Measurements from ENCODE around the gene KIF9. TPM values are rescaled to one million over a fixed set of nuclear protein-coding genes. Genes with fewer than 3 reads are reported as not detected.

The KIF9 gene
- total RNA-seq, 1 experiment from 2014 or later: 8.9 TPM

DNA sequence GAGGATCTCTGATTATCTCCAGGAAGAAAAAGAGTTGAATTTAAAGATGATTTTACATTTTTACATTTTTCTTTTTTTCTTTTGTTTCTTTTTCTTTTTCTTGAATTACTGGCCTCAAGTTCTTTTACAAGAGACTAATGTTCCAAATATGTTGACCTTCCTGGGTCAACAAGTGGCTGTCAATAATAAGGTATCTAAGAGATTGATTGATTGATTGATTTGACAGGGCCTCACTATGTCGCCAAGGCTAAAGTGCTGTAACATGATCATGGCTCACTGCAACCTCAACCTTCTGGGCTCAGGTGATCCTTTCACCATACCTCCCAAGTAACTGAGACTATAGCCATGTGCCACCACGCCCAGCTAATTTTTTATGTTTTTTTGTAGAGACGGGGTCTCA, 44.6 kb downstream of the KIF9 start:
- TF ChIP-seq, protein P1, sequence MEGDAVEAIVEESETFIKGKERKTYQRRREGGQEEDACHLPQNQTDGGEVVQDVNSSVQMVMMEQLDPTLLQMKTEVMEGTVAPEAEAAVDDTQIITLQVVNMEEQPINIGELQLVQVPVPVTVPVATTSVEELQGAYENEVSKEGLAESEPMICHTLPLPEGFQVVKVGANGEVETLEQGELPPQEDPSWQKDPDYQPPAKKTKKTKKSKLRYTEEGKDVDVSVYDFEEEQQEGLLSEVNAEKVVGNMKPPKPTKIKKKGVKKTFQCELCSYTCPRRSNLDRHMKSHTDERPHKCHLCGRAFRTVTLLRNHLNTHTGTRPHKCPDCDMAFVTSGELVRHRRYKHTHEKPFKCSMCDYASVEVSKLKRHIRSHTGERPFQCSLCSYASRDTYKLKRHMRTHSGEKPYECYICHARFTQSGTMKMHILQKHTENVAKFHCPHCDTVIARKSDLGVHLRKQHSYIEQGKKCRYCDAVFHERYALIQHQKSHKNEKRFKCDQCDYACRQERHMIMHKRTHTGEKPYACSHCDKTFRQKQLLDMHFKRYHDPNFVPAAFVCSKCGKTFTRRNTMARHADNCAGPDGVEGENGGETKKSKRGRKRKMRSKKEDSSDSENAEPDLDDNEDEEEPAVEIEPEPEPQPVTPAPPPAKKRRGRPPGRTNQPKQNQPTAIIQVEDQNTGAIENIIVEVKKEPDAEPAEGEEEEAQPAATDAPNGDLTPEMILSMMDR (IDR thresholded peaks at IDR 0.05): no peak
- TF ChIP-seq SIN3A (IDR thresholded peaks at IDR 0.05; ENCODE audit: borderline replicate concordance, insufficient read depth, low read depth, low read length) (no peak), TCF7L2 (IDR thresholded peaks at IDR 0.05; ENCODE audit: low read depth, low read length) (no peak), POLR2AphosphoS5 (IDR thresholded peaks at IDR 0.05; ENCODE audit: low read depth, low read length) (no peak)
- TF ChIP-seq, protein P2, sequence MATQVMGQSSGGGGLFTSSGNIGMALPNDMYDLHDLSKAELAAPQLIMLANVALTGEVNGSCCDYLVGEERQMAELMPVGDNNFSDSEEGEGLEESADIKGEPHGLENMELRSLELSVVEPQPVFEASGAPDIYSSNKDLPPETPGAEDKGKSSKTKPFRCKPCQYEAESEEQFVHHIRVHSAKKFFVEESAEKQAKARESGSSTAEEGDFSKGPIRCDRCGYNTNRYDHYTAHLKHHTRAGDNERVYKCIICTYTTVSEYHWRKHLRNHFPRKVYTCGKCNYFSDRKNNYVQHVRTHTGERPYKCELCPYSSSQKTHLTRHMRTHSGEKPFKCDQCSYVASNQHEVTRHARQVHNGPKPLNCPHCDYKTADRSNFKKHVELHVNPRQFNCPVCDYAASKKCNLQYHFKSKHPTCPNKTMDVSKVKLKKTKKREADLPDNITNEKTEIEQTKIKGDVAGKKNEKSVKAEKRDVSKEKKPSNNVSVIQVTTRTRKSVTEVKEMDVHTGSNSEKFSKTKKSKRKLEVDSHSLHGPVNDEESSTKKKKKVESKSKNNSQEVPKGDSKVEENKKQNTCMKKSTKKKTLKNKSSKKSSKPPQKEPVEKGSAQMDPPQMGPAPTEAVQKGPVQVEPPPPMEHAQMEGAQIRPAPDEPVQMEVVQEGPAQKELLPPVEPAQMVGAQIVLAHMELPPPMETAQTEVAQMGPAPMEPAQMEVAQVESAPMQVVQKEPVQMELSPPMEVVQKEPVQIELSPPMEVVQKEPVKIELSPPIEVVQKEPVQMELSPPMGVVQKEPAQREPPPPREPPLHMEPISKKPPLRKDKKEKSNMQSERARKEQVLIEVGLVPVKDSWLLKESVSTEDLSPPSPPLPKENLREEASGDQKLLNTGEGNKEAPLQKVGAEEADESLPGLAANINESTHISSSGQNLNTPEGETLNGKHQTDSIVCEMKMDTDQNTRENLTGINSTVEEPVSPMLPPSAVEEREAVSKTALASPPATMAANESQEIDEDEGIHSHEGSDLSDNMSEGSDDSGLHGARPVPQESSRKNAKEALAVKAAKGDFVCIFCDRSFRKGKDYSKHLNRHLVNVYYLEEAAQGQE (IDR thresholded peaks at IDR 0.05; ENCODE audit: insufficient read depth in 1 of 2, low read depth in 2 of 2, low read length in 1 of 2): no peak
- no peaks in the 10 kb centered on the region for H3K36me3 ChIP-seq (ENCODE audit: control insufficient read depth, insufficient read depth, low read length)
- H3K4me1 ChIP-seq (ENCODE audit: control insufficient read depth, insufficient read depth, low read length): no peaks in the 10 kb centered on the region
- BruUV-seq (replicated peaks): no TSS peak
- ChIA-PET CTCF (no interaction called here), POLR2A (no interaction called here)
- DNase-seq (ENCODE audit: low read depth, low spot score) (no peak), ATAC-seq (no peak)
- H3K27me3 ChIP-seq (ENCODE audit: control insufficient read depth, insufficient read depth, low read length): no peaks in the 10 kb centered on the region
- H3K9me3 ChIP-seq (ENCODE audit: control insufficient read depth, insufficient read depth, low read depth, low read length): no peaks in the 10 kb centered on the region
- intact Hi-C loops (cut with micrococcal nuclease; ENCODE audit: unreplicated experiment) (no loop called here), in situ Hi-C loops (cut with HindIII; ENCODE audit: low pct_unique_long_range_greater_than_20kb, low sequenced_read_pairs) (no loop called here)
- no peak overlapping the region for H3K27ac ChIP-seq (ENCODE audit: low read length)
- H3K4me3 ChIP-seq (ENCODE audit: low read depth in 2 of 2, low read length in 2 of 2): no peak overlapping the region

DNA sequence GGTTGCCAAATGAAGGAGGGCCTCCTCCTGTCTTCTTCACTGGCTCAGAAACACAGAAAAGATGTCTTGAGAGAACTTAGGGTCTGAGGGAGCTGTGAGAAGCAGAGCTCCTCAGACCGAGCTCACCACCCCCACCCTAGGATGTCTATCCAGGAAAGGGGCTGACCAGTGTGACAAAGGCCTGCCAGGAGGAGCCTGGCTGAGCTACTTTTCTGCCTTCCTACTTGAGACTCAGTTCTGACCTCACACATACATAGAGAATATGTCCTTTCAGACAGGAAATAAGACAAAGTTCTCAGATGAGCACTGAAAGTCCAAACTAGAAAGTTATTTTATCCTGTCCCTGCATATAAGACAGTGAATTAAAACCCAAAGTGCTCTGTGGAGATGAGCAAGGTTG, 54.5 kb downstream of the KIF9 start:
- DNase-seq (ENCODE audit: low read depth, low spot score) (no peak), ATAC-seq (no peak)
- ChIA-PET CTCF (no interaction called here), POLR2A (no interaction called here)
- Histone ChIP-seq H3K36me3 (ENCODE audit: control insufficient read depth, insufficient read depth, low read length) (no peaks in the 10 kb centered on the region), H3K9me3 (ENCODE audit: control insufficient read depth, insufficient read depth, low read depth, low read length) (no peaks in the 10 kb centered on the region), H3K27ac (ENCODE audit: low read length) (no peak overlapping the region), H3K27me3 (ENCODE audit: control insufficient read depth, insufficient read depth, low read length) (no peaks in the 10 kb centered on the region), H3K4me1 (ENCODE audit: control insufficient read depth, insufficient read depth, low read length) (no peaks in the 10 kb centered on the region), H3K4me3 (ENCODE audit: low read depth in 2 of 2, low read length in 2 of 2) (no peak overlapping the region)
- BruUV-seq (replicated peaks): no TSS peak
- intact Hi-C loops (cut with micrococcal nuclease; ENCODE audit: unreplicated experiment): no loop called here
- TF ChIP-seq, protein P2 (IDR thresholded peaks at IDR 0.05; ENCODE audit: insufficient read depth in 1 of 2, low read depth in 2 of 2, low read length in 1 of 2): no peak
- TF ChIP-seq, protein P1 (IDR thresholded peaks at IDR 0.05): no peak
- TF ChIP-seq TCF7L2 (IDR thresholded peaks at IDR 0.05; ENCODE audit: low read depth, low read length) (no peak), SIN3A (IDR thresholded peaks at IDR 0.05; ENCODE audit: borderline replicate concordance, insufficient read depth, low read depth, low read length) (no peak), POLR2AphosphoS5 (IDR thresholded peaks at IDR 0.05; ENCODE audit: low read depth, low read length) (no peak)
- in situ Hi-C loops (cut with HindIII; ENCODE audit: low pct_unique_long_range_greater_than_20kb, low sequenced_read_pairs): no loop called here
